MM.1S (cell line): ENCODE results near the gene ANO2.

Experiments used
- EZH2 ChIP-seq: fragments of 300-600 bp; sonication (generic); optimal IDR thresholded peaks from 2 replicates; pipeline ENCODE3; 2017; ENCODE audit warnings: low read depth, mild to moderate bottlenecking, antibody characterized with exemption, low read length, mixed read lengths
- EZH2phosphoT487 ChIP-seq: fragments of 300-600 bp; sonication (generic); IDR thresholded peaks from 2 replicates; pipeline ENCODE4 v1.6.1; 2018; ENCODE audit warnings: antibody characterized with exemption, low read length
- TF ChIP-seq, protein P1 (sequence below): fragments of 300-600 bp; sonication (generic); IDR thresholded peaks from 2 replicates; pipeline ENCODE4 v1.5.1; 2016; ENCODE audit warnings: antibody characterized with exemption, low read length, mixed read lengths

- TF ChIP-seq, protein P1, sequence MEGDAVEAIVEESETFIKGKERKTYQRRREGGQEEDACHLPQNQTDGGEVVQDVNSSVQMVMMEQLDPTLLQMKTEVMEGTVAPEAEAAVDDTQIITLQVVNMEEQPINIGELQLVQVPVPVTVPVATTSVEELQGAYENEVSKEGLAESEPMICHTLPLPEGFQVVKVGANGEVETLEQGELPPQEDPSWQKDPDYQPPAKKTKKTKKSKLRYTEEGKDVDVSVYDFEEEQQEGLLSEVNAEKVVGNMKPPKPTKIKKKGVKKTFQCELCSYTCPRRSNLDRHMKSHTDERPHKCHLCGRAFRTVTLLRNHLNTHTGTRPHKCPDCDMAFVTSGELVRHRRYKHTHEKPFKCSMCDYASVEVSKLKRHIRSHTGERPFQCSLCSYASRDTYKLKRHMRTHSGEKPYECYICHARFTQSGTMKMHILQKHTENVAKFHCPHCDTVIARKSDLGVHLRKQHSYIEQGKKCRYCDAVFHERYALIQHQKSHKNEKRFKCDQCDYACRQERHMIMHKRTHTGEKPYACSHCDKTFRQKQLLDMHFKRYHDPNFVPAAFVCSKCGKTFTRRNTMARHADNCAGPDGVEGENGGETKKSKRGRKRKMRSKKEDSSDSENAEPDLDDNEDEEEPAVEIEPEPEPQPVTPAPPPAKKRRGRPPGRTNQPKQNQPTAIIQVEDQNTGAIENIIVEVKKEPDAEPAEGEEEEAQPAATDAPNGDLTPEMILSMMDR, result no peak
- no peak for TF ChIP-seq EZH2
- no peak for TF ChIP-seq EZH2phosphoT487
Measured at GRCh38 chr12:5694759-5695409, 250.2 kb downstream of the ANO2 start.
